Measurements from ENCODE around the gene CCM2.

DNA sequence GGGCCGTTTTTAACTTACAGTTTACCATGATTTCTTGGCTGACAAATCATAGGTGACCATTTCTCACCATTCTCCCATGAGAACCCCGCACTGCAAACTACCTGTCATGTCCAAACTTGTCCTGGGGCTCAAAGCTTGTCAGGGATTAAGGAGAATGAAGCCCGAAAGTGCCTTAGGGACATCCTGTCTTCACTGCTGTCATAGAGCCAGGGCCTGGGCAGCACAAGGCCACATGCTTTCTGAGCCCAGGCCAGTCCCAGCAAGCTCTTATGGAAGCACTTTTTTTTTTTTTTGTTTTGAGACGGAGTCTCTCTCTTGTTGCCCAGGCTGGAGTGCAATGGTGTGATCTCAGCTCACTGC is 33.9 kb downstream of the CCM2 start:
- TF ChIP-seq, protein P1, sequence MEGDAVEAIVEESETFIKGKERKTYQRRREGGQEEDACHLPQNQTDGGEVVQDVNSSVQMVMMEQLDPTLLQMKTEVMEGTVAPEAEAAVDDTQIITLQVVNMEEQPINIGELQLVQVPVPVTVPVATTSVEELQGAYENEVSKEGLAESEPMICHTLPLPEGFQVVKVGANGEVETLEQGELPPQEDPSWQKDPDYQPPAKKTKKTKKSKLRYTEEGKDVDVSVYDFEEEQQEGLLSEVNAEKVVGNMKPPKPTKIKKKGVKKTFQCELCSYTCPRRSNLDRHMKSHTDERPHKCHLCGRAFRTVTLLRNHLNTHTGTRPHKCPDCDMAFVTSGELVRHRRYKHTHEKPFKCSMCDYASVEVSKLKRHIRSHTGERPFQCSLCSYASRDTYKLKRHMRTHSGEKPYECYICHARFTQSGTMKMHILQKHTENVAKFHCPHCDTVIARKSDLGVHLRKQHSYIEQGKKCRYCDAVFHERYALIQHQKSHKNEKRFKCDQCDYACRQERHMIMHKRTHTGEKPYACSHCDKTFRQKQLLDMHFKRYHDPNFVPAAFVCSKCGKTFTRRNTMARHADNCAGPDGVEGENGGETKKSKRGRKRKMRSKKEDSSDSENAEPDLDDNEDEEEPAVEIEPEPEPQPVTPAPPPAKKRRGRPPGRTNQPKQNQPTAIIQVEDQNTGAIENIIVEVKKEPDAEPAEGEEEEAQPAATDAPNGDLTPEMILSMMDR (IDR thresholded peaks at IDR 0.05), result no peak
- TF ChIP-seq POLR2AphosphoS5 (IDR thresholded peaks at IDR 0.05), result peak; percentile 70

Data from prostate gland (tissue), 2 donors.